ENCODE data around the gene DPF3. TPM values are rescaled to one million over a fixed set of nuclear protein-coding genes. Genes with fewer than 3 reads are reported as not detected.

DPF3 gene
- total and polyA plus RNA-seq, 9 of the 15 experiments (the other 6 are each of a cell fraction or from before 2014, with no cell fraction given): 0.21 to 4.9 (median 1.2) TPM

DNA sequence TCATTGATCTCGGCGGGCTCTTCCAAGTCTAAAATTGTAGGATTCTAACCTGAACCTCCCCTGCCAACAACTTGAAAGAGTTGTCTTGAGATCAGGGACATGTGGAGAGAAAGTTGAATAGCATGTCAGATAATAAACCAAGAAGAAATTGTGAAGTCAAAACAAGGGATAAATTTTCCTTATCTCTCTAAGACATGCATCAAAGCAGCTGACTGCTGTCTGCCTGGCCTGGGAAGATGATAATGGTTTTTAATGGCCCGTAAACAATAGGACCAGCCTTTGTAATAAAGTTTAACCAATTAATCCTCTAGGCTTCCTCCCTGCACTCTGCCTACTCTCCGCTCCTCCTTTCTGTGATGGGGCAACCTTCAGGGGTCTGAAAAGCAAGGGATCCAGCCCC lies 67.9 kb downstream of the DPF3 start (continued):
- TF ChIP-seq, protein P1, sequence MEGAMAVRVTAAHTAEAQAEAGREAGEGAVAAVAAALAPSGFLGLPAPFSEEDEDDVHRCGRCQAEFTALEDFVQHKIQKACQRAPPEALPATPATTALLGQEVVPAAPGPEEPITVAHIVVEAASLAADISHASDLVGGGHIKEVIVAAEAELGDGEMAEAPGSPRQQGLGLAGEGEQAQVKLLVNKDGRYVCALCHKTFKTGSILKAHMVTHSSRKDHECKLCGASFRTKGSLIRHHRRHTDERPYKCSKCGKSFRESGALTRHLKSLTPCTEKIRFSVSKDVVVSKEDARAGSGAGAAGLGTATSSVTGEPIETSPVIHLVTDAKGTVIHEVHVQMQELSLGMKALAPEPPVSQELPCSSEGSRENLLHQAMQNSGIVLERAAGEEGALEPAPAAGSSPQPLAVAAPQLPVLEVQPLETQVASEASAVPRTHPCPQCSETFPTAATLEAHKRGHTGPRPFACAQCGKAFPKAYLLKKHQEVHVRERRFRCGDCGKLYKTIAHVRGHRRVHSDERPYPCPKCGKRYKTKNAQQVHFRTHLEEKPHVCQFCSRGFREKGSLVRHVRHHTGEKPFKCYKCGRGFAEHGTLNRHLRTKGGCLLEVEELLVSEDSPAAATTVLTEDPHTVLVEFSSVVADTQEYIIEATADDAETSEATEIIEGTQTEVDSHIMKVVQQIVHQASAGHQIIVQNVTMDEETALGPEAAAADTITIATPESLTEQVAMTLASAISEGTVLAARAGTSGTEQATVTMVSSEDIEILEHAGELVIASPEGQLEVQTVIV (CRISPR knock-in tag; IDR thresholded peaks at IDR 0.05; ENCODE audit: borderline replicate concordance): no peak
- TF ChIP-seq U2AF2 (optimal IDR thresholded peaks at IDR 0.05; ENCODE audit: low read depth, low read length) (no peak), ARID3B (CRISPR knock-in tag; IDR thresholded peaks at IDR 0.05; ENCODE audit: borderline replicate concordance) (no peak), ZNF197 (CRISPR knock-in tag; IDR thresholded peaks at IDR 0.05; ENCODE audit: low read depth) (peak; percentile 87), CBFA2T3 (IDR thresholded peaks at IDR 0.05) (peak; percentile 97), HIVEP1 (CRISPR knock-in tag; IDR thresholded peaks at IDR 0.05) (no peak), ZNF584 (CRISPR knock-in tag; IDR thresholded peaks at IDR 0.05; ENCODE audit: low read depth) (0 out of 2 replicates have a peak, but pooled peaks have one; percentile 80), NR4A1 (CRISPR knock-in tag; IDR thresholded peaks at IDR 0.05) (no peak), NR4A1 (tag; IDR thresholded peaks at IDR 0.05) (peak; percentile 69), GTF2B (IDR thresholded peaks at IDR 0.05; ENCODE audit: extremely low read depth, insufficient read length) (no peak), ZFP91 (CRISPR knock-in tag; IDR thresholded peaks at IDR 0.05) (no peak), IFI16 (CRISPR knock-in tag; IDR thresholded peaks at IDR 0.05) (no peak), NUFIP1 (IDR thresholded peaks at IDR 0.05; ENCODE audit: partially characterized antibody) (no peak), CREBBP (IDR thresholded peaks at IDR 0.05; ENCODE audit: low read depth, low read length) (no peak), ZNF134 (CRISPR knock-in tag; conservative IDR thresholded peaks at IDR 0.05) (no peak), ETS2 (tag; IDR thresholded peaks at IDR 0.05; ENCODE audit: borderline replicate concordance, poor library complexity, severe bottlenecking) (no peak), ATF7 (IDR thresholded peaks at IDR 0.05) (peak; percentile 27; the same call in 1 of the 2 replicates), TAF7 (tag; IDR thresholded peaks at IDR 0.05) (no peak), ZNF586 (CRISPR knock-in tag; conservative IDR thresholded peaks at IDR 0.05) (no peak), TRIM28 (IDR thresholded peaks at IDR 0.05) (no peak)
- TF ChIP-seq, protein P2, sequence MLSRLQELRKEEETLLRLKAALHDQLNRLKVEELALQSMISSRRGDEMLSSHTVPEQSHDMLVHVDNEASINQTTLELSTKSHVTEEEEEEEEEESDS (CRISPR knock-in tag; IDR thresholded peaks at IDR 0.05): no peak
- TF ChIP-seq, protein P3, sequence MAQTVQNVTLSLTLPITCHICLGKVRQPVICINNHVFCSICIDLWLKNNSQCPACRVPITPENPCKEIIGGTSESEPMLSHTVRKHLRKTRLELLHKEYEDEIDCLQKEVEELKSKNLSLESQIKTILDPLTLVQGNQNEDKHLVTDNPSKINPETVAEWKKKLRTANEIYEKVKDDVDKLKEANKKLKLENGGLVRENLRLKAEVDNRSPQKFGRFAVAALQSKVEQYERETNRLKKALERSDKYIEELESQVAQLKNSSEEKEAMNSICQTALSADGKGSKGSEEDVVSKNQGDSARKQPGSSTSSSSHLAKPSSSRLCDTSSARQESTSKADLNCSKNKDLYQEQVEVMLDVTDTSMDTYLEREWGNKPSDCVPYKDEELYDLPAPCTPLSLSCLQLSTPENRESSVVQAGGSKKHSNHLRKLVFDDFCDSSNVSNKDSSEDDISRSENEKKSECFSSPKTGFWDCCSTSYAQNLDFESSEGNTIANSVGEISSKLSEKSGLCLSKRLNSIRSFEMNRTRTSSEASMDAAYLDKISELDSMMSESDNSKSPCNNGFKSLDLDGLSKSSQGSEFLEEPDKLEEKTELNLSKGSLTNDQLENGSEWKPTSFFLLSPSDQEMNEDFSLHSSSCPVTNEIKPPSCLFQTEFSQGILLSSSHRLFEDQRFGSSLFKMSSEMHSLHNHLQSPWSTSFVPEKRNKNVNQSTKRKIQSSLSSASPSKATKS (CRISPR knock-in tag; IDR thresholded peaks at IDR 0.05): no peak

Measured in K562 (cell line).